Activated CD8-positive, alpha-beta memory T cell treated with anti-CD3 and anti-CD28 coated beads for 48 hours (primary cell): ENCODE data around the gene PLEKHG3.

Experiments
- DNase-seq, 3 experiments: peaks; one replicate each; pipeline ENCODE4 v3.0.0-alpha.2; 2020; ENCODE audit warnings: low read depth in 2 of 3, low spot score in 2 of 3

The PLEKHG3 gene

GRCh38 chr14:64743061-64743460 lies 38.8 kb downstream of the PLEKHG3 start:
- no peak for DNase-seq

DNA sequence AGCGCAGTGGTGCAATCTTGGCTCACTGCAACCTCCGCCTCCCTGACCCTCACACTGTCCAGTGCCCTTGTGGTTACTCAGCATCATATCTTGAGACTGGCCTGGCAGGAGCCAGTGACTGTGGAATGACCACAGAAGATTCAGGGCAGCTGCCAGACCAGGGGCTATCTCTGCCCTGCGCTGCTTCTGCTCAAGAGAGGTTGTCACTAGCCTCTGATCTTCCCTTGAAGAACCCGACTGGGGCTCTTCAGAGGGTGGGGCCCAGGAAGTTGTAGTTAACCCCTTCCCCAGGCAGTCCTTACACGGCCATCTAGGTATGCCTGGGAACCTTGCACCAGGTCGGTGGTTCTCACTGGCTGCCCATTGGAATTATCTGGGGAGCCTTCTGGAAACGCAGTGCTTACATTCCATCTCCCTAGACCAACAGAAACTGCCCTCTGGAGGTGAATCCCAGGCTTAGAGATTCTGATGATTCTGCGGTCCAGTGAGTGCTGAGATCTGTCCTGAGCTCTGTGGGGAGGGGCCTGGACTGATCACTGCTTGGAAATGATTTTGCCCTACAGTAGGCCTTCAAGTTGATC lies 41.4 kb downstream of the PLEKHG3 start:
- DNase-seq, result no peak

- DNase-seq, result no peak
Measured at GRCh38 chr14:64746298-64747250, 42.4 kb downstream of the PLEKHG3 start.

GRCh38 chr14:64747327-64747726 lies 43.1 kb downstream of the PLEKHG3 start:
- no peak for DNase-seq

- DNase-seq, result no peak
Measured at GRCh38 chr14:64748521-64748920, 44.3 kb downstream of the PLEKHG3 start.

- no peak for DNase-seq
Measured at GRCh38 chr14:64748995-64749714, 44.9 kb downstream of the PLEKHG3 start.

DNA sequence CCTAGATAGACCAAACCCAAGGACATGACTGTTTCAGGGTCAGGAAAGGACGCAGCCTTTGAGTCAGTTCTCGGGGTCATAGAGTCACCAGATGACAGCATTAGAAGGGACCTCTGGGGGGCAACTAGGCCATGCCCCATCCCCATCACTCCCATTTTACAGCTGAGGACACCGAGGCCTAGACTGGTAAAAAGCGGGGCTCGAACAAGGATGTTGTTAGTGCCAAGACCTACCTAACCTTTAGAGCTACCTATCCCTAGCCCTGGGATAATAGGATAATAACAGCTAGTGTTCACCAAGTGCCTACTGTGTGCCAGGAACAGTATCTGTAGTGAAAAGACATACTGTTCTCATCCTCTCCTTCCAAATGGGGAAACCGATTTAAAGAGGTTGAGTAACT lies 48.7 kb downstream of the PLEKHG3 start:
- DNase-seq, result no peak

- no peak for DNase-seq
Measured at GRCh38 chr14:64753374-64753773, 49.1 kb downstream of the PLEKHG3 start.

DNA sequence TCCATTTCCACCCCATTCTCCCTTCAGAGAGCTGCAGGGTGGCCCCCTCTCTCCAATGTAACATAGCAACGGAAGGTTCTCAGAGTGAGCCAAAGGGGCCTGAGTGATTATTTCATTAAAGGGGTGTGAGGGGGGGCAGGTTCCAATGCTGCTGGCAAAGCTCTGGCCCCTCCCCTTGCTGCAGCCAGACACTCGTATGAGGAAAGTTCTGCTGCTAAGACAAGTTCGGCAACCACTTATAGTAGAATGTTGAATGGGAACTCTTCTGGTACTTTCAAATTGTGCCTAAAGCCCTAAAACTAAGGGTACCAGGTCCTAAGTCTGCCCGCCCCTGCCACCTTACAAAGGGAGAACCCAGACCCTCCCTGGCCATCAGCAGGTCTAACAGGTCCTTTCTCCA lies 49.8 kb downstream of the PLEKHG3 start:
- no peak for DNase-seq

GRCh38 chr14:64754685-64755084 lies 50.5 kb downstream of the PLEKHG3 start:
- no peak for DNase-seq

DNA sequence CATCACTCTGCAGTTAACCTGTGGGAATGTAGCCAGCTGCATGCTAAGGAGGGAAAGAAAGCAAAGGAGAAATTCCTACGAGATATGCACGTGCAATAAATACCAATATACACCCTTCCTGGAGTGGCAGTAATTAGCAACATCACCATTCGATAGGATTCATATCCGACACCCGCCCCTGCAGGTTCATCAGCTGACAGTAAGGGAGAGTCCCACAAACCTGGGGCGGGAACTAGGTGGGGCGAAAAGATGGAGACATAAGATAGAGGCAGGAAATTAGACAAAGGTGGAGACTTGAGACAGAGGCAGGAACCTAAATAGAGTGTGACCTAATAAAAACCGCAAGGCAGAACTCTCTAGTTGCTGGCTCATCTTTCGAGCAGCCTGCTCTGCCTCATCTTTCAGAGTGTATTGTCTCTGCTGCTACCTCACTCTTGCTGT lies 51.6 kb downstream of the PLEKHG3 start:
- DNase-seq, result no peak

DNA sequence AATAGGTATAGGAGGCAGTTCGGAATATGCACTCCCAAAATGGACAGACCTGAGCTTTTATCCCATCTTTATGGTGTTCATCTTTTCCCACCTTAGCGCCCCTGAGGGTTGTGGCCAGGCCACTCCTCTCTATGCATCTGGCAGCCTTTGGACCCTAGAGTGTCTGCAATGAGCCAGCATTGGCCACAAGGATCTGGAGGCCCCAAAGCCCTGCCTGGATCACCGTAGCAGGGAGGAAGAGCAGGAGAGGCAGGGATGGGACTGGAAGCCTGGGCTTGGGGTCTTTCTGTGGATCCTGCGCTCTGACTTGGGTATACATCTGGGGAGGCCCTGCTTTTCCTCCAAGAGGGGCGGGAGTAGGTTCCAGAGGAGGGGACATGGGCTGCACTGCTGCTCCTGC lies 52.5 kb downstream of the PLEKHG3 start:
- no peak for DNase-seq

GRCh38 chr14:64757601-64758000 lies 53.4 kb downstream of the PLEKHG3 start:
- no peak for DNase-seq

- DNase-seq, result no peak
Measured at GRCh38 chr14:64758025-64758521, 53.8 kb downstream of the PLEKHG3 start.

DNA sequence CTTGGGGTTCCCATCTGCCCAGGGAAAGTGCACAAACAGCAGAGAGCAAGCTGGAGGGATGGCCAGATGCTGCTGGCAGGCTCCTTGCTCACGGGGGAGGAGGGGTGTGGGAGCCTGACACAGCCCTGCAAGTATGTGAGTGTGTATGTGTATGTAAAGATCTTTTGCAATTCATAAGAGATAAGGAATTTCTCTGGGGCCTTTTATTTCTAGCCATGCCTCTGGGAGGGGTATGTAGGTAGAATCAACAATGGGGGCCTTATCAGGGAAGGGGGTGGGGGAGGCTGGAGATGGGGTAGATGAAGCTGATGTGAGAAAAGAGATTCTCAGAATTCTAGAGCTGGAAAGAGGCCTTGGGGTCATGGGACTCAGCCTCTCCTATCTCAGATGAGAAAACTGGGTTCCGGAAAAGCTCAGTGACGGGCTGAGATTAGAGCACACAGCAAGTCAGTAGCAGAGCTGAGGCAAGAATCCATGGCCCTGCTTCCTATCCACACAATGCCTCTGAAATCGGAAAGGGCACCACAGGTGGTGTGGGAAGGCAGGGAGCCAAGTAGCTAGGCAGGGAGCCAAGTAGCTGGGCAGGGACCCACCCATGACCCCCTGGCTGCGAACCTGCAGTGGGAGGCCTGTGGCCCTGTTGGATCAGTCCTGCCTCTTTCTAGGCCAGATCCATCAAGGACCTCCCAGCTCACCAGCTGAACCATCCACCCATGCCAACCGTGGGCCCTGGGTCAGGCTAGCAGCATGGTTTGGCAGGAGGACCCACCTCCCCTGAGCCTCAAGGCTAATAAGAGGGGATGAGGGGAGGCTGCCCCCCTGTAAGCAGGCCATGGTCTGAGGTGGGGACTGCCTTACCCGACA lies 54.7 kb downstream of the PLEKHG3 start:
- DNase-seq, result no peak

DNA sequence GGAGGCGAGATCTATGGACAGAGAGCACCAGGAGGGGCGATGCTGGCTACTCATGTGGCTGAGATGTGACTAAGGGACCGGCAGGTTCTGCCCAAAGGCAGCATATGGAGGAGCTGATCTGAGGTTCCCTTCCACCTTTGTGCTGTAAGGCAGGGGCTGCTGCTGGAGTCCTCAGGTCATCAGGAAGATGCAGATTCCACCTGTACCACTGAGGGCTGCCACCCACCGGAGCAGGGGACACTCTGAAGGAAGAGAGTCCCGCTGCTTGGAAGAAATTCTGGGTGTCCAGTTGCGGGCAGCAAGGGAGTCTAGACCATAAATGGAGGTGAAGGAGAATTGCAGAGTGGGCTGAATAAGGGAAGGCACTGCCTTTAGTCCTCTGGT lies 55.3 kb downstream of the PLEKHG3 start:
- DNase-seq, result no peak

DNA sequence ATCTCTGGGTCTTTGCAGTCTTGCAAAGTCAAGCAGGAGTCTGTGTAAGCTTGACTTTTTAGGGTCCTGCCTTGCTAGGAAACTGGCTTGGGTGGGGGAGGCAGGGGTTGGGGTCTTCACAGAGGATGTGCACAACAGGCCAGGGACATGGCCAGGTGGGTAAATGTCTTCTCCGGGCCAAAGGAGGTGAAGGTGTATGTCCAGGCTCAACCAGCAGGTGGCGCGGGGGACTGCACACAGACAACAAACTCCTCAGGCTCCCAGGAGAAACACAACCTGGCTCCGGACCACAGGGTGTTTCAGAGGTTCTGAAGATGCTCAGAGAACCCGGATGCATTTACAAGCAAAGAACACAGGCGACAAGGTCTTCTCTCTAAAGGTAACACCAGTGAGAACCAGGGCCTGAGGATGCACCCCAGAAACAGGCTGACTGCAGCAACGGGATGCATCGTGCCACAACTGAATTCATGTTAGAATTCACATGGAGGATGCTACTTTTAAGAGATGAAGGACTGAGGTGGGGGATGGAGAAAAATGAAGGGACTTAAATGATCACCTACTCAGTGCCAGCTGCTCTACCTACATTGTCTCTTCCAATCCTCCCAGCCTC lies 56.0 kb downstream of the PLEKHG3 start:
- peak in 2 of 3 experiments; percentile 50 to 57 for DNase-seq

- no peak for DNase-seq
Measured at GRCh38 chr14:64760916-64761315, 56.7 kb downstream of the PLEKHG3 start.

DNA sequence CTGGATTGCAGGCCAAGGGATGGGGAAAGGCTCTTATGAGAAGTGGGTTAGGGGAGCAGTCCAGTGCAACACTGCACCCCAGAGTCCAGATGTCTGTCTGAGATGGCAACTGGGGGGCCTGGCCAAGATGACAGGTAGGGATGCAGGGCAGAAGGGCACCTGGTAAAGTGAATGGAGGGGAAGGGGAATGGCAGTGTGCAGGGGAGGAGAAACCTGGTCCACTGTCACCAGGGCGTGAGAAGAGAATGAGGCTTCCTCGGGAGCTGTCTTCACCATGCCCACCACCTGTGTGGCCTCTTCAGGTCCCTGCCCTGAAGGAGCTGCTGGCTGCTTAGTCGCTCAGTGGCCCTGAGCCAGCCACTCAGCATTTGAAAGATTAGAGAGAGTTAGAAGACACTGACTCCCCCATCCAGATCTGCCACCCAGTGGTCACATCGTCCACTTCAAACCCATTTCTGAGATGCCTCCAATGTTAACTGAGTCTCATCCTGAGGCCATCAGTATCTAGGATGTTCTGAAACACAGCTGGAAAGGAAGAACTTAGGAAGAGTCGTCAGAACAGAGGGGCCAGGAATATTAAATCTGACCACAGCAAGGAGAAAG lies 57.3 kb downstream of the PLEKHG3 start:
- no peak for DNase-seq
